Measurements from ENCODE around the gene TEAD3.
"Not testable (repeated sequence)": the region's sequence is repeated elsewhere in the genome, so short reads cannot be mapped to it uniquely, and the experiment has no call there.

TEAD3 gene

GRCh38 chr6:35496841-35497570, at the start of gene TEAD3:
TEAD3 (minus strand) TSS chr6:35497079.
- Histone ChIP-seq H3K4me3 (ENCODE audit: low read depth, low read length) (peak within 1 kb of the TSS; percentile 77), H3K9ac (ENCODE audit: low read depth, low read length) (peak within 1 kb of the TSS; percentile 60), H3K4me1 (ENCODE audit: control insufficient read depth, insufficient read depth, low read length) (peaks cover 30% of the 10 kb centered on the region), H3K27me3 (ENCODE audit: control insufficient read depth, insufficient read depth, low read length) (peaks cover 24% of the 10 kb centered on the region), H3K9me3 (ENCODE audit: control insufficient read depth, insufficient read depth, low read length) (no peaks in the 10 kb centered on the region), H3K36me3 (ENCODE audit: control insufficient read depth, insufficient read depth, low read length) (peaks cover 4% of the 10 kb centered on the region)

- Histone ChIP-seq H3K9me3 (ENCODE audit: control insufficient read depth, insufficient read depth, low read length) (no peaks in the 10 kb centered on the region), H3K36me3 (ENCODE audit: control insufficient read depth, insufficient read depth, low read length) (no peaks in the 10 kb centered on the region), H3K4me3 (ENCODE audit: low read depth, low read length) (no peak overlapping the region), H3K27me3 (ENCODE audit: control insufficient read depth, insufficient read depth, low read length) (no peaks in the 10 kb centered on the region), H3K4me1 (ENCODE audit: control insufficient read depth, insufficient read depth, low read length) (peaks cover 4% of the 10 kb centered on the region), H3K9ac (ENCODE audit: low read depth, low read length) (no peak overlapping the region)
Observed at GRCh38 chr6:35544769-35545361, 48.0 kb upstream of the TEAD3 start.

GRCh38 chr6:35543459-35544193, 46.7 kb upstream of the TEAD3 start:
- H3K9ac ChIP-seq (ENCODE audit: low read depth, low read length) = no peak overlapping the region
- H3K9me3 ChIP-seq (ENCODE audit: control insufficient read depth, insufficient read depth, low read length) = no peaks in the 10 kb centered on the region
- no peaks in the 10 kb centered on the region for H3K36me3 ChIP-seq (ENCODE audit: control insufficient read depth, insufficient read depth, low read length)
- peaks cover 4% of the 10 kb centered on the region for H3K4me1 ChIP-seq (ENCODE audit: control insufficient read depth, insufficient read depth, low read length)
- no peaks in the 10 kb centered on the region for H3K27me3 ChIP-seq (ENCODE audit: control insufficient read depth, insufficient read depth, low read length)
- no peak overlapping the region for H3K4me3 ChIP-seq (ENCODE audit: low read depth, low read length)

- no peaks in the 10 kb centered on the region for H3K9me3 ChIP-seq (ENCODE audit: control insufficient read depth, insufficient read depth, low read length)
- H3K4me1 ChIP-seq (ENCODE audit: control insufficient read depth, insufficient read depth, low read length) = peaks cover 4% of the 10 kb centered on the region
- H3K36me3 ChIP-seq (ENCODE audit: control insufficient read depth, insufficient read depth, low read length) = no peaks in the 10 kb centered on the region
- no peaks in the 10 kb centered on the region for H3K27me3 ChIP-seq (ENCODE audit: control insufficient read depth, insufficient read depth, low read length)
- H3K4me3 ChIP-seq (ENCODE audit: low read depth, low read length) = no peak overlapping the region
- no peak overlapping the region for H3K9ac ChIP-seq (ENCODE audit: low read depth, low read length)
Observed at GRCh38 chr6:35541836-35542235, 45.0 kb upstream of the TEAD3 start.

- no peak overlapping the region for H3K9ac ChIP-seq (ENCODE audit: low read depth, low read length)
- H3K9me3 ChIP-seq (ENCODE audit: control insufficient read depth, insufficient read depth, low read length) = no peaks in the 10 kb centered on the region
- H3K27me3 ChIP-seq (ENCODE audit: control insufficient read depth, insufficient read depth, low read length) = no peaks in the 10 kb centered on the region
- H3K4me1 ChIP-seq (ENCODE audit: control insufficient read depth, insufficient read depth, low read length) = peaks cover 4% of the 10 kb centered on the region
- H3K4me3 ChIP-seq (ENCODE audit: low read depth, low read length) = no peak overlapping the region
- H3K36me3 ChIP-seq (ENCODE audit: control insufficient read depth, insufficient read depth, low read length) = no peaks in the 10 kb centered on the region
Observed at GRCh38 chr6:35539223-35539622, 42.3 kb upstream of the TEAD3 start.

- not testable (repeated sequence) for H3K9me3 ChIP-seq (ENCODE audit: control insufficient read depth, insufficient read depth, low read length); H3K9ac ChIP-seq (ENCODE audit: low read depth, low read length); H3K4me3 ChIP-seq (ENCODE audit: low read depth, low read length); H3K27me3 ChIP-seq (ENCODE audit: control insufficient read depth, insufficient read depth, low read length); H3K36me3 ChIP-seq (ENCODE audit: control insufficient read depth, insufficient read depth, low read length); H3K4me1 ChIP-seq (ENCODE audit: control insufficient read depth, insufficient read depth, low read length)
Observed at GRCh38 chr6:35535847-35536246, 39.0 kb upstream of the TEAD3 start.

- Histone ChIP-seq H3K9ac (ENCODE audit: low read depth, low read length) (no peak overlapping the region), H3K36me3 (ENCODE audit: control insufficient read depth, insufficient read depth, low read length) (no peaks in the 10 kb centered on the region), H3K27me3 (ENCODE audit: control insufficient read depth, insufficient read depth, low read length) (no peaks in the 10 kb centered on the region), H3K9me3 (ENCODE audit: control insufficient read depth, insufficient read depth, low read length) (no peaks in the 10 kb centered on the region), H3K4me1 (ENCODE audit: control insufficient read depth, insufficient read depth, low read length) (no peaks in the 10 kb centered on the region), H3K4me3 (ENCODE audit: low read depth, low read length) (no peak overlapping the region)
Observed at GRCh38 chr6:35534407-35535170, 37.7 kb upstream of the TEAD3 start.

- Histone ChIP-seq H3K4me1 (ENCODE audit: control insufficient read depth, insufficient read depth, low read length) (no peaks in the 10 kb centered on the region), H3K4me3 (ENCODE audit: low read depth, low read length) (no peak overlapping the region), H3K27me3 (ENCODE audit: control insufficient read depth, insufficient read depth, low read length) (no peaks in the 10 kb centered on the region), H3K9ac (ENCODE audit: low read depth, low read length) (no peak overlapping the region), H3K9me3 (ENCODE audit: control insufficient read depth, insufficient read depth, low read length) (no peaks in the 10 kb centered on the region), H3K36me3 (ENCODE audit: control insufficient read depth, insufficient read depth, low read length) (no peaks in the 10 kb centered on the region)
Observed at GRCh38 chr6:35533981-35534380, 37.1 kb upstream of the TEAD3 start.

GRCh38 chr6:35532126-35532525, 35.2 kb upstream of the TEAD3 start:
- H3K4me1 ChIP-seq (ENCODE audit: control insufficient read depth, insufficient read depth, low read length) = no peaks in the 10 kb centered on the region
- no peaks in the 10 kb centered on the region for H3K27me3 ChIP-seq (ENCODE audit: control insufficient read depth, insufficient read depth, low read length)
- H3K36me3 ChIP-seq (ENCODE audit: control insufficient read depth, insufficient read depth, low read length) = no peaks in the 10 kb centered on the region
- H3K9ac ChIP-seq (ENCODE audit: low read depth, low read length) = no peak overlapping the region
- no peak overlapping the region for H3K4me3 ChIP-seq (ENCODE audit: low read depth, low read length)
- H3K9me3 ChIP-seq (ENCODE audit: control insufficient read depth, insufficient read depth, low read length) = no peaks in the 10 kb centered on the region

- H3K4me3 ChIP-seq (ENCODE audit: low read depth, low read length) = no peak overlapping the region
- H3K27me3 ChIP-seq (ENCODE audit: control insufficient read depth, insufficient read depth, low read length) = no peaks in the 10 kb centered on the region
- H3K9me3 ChIP-seq (ENCODE audit: control insufficient read depth, insufficient read depth, low read length) = no peaks in the 10 kb centered on the region
- no peak overlapping the region for H3K9ac ChIP-seq (ENCODE audit: low read depth, low read length)
- peaks cover 8% of the 10 kb centered on the region for H3K4me1 ChIP-seq (ENCODE audit: control insufficient read depth, insufficient read depth, low read length)
- no peaks in the 10 kb centered on the region for H3K36me3 ChIP-seq (ENCODE audit: control insufficient read depth, insufficient read depth, low read length)
Observed at GRCh38 chr6:35524380-35525020, 27.6 kb upstream of the TEAD3 start.

Measured in iPS-15b (cell line).